ENCODE data around the gene RPL7L1.

- TF ChIP-seq, protein P1, sequence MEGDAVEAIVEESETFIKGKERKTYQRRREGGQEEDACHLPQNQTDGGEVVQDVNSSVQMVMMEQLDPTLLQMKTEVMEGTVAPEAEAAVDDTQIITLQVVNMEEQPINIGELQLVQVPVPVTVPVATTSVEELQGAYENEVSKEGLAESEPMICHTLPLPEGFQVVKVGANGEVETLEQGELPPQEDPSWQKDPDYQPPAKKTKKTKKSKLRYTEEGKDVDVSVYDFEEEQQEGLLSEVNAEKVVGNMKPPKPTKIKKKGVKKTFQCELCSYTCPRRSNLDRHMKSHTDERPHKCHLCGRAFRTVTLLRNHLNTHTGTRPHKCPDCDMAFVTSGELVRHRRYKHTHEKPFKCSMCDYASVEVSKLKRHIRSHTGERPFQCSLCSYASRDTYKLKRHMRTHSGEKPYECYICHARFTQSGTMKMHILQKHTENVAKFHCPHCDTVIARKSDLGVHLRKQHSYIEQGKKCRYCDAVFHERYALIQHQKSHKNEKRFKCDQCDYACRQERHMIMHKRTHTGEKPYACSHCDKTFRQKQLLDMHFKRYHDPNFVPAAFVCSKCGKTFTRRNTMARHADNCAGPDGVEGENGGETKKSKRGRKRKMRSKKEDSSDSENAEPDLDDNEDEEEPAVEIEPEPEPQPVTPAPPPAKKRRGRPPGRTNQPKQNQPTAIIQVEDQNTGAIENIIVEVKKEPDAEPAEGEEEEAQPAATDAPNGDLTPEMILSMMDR (conservative IDR thresholded peaks at IDR 0.05), result no peak
- TF ChIP-seq EZH2 (IDR thresholded peaks at IDR 0.05; ENCODE audit: low read depth), result no peak
Observed at GRCh38 chr6:42935322-42935721, 55.9 kb downstream of the RPL7L1 start.

Measured in PC-9 (cell line).